ENCODE results near the gene TMED9.
"Not testable (repeated sequence)": the region's sequence is repeated elsewhere in the genome, so short reads cannot be mapped to it uniquely, and the experiment has no call there.

Gene TMED9

DNA sequence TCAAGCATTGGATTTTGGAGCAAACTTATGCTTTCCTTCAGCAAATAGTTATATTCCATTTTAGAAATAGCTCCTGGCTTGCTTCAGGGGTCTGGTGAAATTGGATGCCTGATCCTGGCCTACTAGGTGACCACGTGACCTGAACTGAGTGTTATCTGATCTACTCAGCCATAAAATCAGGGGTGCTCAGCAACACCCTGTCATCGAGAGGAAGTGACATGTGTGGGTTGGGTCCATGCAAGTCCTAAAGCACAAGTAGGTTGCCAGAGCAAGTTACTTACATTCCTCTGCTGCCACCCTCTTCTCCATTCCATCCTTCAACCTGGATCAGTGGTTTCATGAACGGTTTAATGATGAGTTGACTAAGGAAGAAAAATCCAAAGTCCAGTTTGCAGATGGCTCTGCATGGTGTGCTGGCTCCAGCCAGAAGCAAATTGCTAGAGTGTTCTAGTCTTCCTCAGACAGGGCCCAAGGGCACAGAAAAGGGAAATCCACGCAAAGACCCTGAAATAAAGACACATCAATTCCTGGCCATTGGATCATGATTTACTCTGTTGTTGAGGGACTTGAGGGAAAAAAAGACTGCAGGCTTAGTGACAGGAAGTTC, 34.9 kb upstream of the TMED9 start:
- no peak for DNase-seq (ENCODE audit: low spot score)
- Histone ChIP-seq H3K4me3 (no peak overlapping the region), H3K27ac (no peak overlapping the region)
- TF ChIP-seq CTCF (IDR thresholded peaks at IDR 0.05): no peak

- no peak for DNase-seq (ENCODE audit: low spot score)
- Histone ChIP-seq H3K4me3 (no peak overlapping the region), H3K27ac (no peak overlapping the region)
- no peak for TF ChIP-seq CTCF (IDR thresholded peaks at IDR 0.05)
Measured at GRCh38 chr5:177557796-177558195, 34.2 kb upstream of the TMED9 start.

GRCh38 chr5:177559446-177559941, 32.5 kb upstream of the TMED9 start:
- H3K27ac ChIP-seq; H3K4me3 ChIP-seq; DNase-seq (ENCODE audit: low spot score): not testable (repeated sequence)

DNA sequence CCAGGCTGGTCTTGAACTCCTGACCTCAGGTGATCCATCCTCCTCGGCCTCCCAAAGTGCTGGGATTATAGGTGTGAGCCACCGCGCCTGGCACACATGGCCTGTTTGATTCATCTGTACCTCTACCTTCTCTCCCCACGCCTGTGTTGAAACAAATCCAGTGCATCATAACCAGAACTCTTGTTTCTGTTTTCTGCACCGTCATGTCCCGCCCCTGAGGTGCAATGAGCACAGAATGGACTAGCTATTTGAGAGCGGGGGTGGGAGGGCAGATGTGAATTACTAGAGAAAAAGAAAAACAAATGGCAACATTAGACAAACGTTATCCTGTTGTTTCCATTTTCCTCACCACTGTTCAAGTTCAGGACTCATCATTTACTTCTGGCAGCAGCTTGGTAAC, 27.0 kb upstream of the TMED9 start:
- no peak for TF ChIP-seq CTCF (IDR thresholded peaks at IDR 0.05)
- Histone ChIP-seq H3K4me3 (no peak overlapping the region), H3K27ac (no peak overlapping the region)
- no peak for DNase-seq (ENCODE audit: low spot score)

GRCh38 chr5:177568326-177568725, 23.7 kb upstream of the TMED9 start:
- no peak overlapping the region for H3K27ac ChIP-seq
- TF ChIP-seq CTCF (IDR thresholded peaks at IDR 0.05): no peak
- no peak for DNase-seq (ENCODE audit: low spot score)
- H3K4me3 ChIP-seq: no peak overlapping the region

DNA sequence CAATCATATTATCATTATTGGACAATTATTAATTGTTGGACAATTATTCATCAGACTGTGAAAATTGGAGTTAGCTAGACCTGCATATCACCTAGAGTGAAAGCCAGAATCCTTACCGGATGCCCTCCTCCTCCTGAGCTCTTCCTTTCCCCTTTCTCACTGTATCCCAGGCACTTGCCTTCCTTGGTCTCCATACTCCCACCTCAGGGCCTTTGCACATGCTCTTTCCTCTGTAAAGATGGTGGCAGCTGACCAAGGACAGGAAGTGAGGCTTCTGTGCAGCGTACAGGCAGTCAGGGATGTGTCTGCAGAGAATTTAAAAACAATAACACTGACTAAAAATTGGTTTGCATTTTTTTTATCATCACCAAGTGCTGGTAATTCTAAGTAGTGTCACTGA, 22.1 kb upstream of the TMED9 start:
- no peak for TF ChIP-seq CTCF (IDR thresholded peaks at IDR 0.05)
- H3K4me3 ChIP-seq: no peak overlapping the region
- no peak for DNase-seq (ENCODE audit: low spot score)
- no peak overlapping the region for H3K27ac ChIP-seq

- TF ChIP-seq CTCF (IDR thresholded peaks at IDR 0.05): no peak
- no peak overlapping the region for H3K4me3 ChIP-seq
- H3K27ac ChIP-seq: no peak overlapping the region
- no peak for DNase-seq (ENCODE audit: low spot score)
Measured at GRCh38 chr5:177575488-177575887, 16.5 kb upstream of the TMED9 start.

Measured in coronary artery (tissue), 2 donors.